Measurements from ENCODE around the gene RRM1. TPM values are rescaled to one million over a fixed set of nuclear protein-coding genes. Genes with fewer than 3 reads are reported as not detected.

The RRM1 gene
- total RNA-seq, 1 donor from 2014 or later: 166 TPM

GRCh38 chr11:4090258-4090657 lies 4.3 kb upstream of the RRM1 start:
- peak overlapping the region; percentile 86 for H3K27ac Mint-ChIP-seq
- peaks cover 75% of the 10 kb centered on the region for H3K4me1 Mint-ChIP-seq
- H3K36me3 Mint-ChIP-seq (ENCODE audit: low read depth): peaks cover 48% of the 10 kb centered on the region
- H3K4me3 Mint-ChIP-seq: peak overlapping the region; percentile 81
- peak; percentile 89 for DNase-seq
- H3K27me3 Mint-ChIP-seq: no peaks in the 10 kb centered on the region
- no peaks in the 10 kb centered on the region for H3K9me3 Mint-ChIP-seq
- intact Hi-C loops (cut with micrococcal nuclease): no loop called here

GRCh38 chr11:4092026-4092425 lies 2.6 kb upstream of the RRM1 start:
- intact Hi-C loops (cut with micrococcal nuclease): no loop called here
- H3K36me3 Mint-ChIP-seq (ENCODE audit: low read depth): peaks cover 50% of the 10 kb centered on the region
- H3K27me3 Mint-ChIP-seq: no peaks in the 10 kb centered on the region
- DNase-seq: peak; percentile 83
- H3K4me1 Mint-ChIP-seq: peaks cover 80% of the 10 kb centered on the region
- no peaks in the 10 kb centered on the region for H3K9me3 Mint-ChIP-seq
- H3K4me3 Mint-ChIP-seq: peak overlapping the region; percentile 81
- H3K27ac Mint-ChIP-seq: peak overlapping the region; percentile 89

GRCh38 chr11:4093519-4094347 lies 866 bp upstream of the RRM1 start:
- intact Hi-C loops (cut with micrococcal nuclease): loop anchor here (1.0 kb wide), 3 partner anchors 239 to 296 kb away; partner anchors contain the start of gene NUP98
- DNase-seq: no peak
- no peaks in the 10 kb centered on the region for H3K9me3 Mint-ChIP-seq

GRCh38 chr11:4095509-4096230 lies 1.1 kb downstream of the RRM1 start:
- Mint-ChIP-seq H3K9me3 (no peaks in the 10 kb centered on the region), H3K4me3 (peak overlapping the region; percentile 98), H3K4me1 (peaks cover 75% of the 10 kb centered on the region), H3K27ac (peak overlapping the region; percentile 97), H3K36me3 (ENCODE audit: low read depth) (peaks cover 47% of the 10 kb centered on the region), H3K27me3 (no peaks in the 10 kb centered on the region)
- intact Hi-C loops (cut with micrococcal nuclease): no loop called here
- peak; percentile 66 for DNase-seq

More at GRCh38 chr11:4093519-4094347, 866 bp upstream of the RRM1 start:
- Mint-ChIP-seq H3K4me1 (peaks cover 76% of the 10 kb centered on the region), H3K36me3 (ENCODE audit: low read depth) (peaks cover 44% of the 10 kb centered on the region), H3K4me3 (peak overlapping the region; percentile 98), H3K27me3 (no peaks in the 10 kb centered on the region), H3K27ac (peak overlapping the region; percentile 97)

GRCh38 chr11:4098026-4098621 lies 3.5 kb downstream of the RRM1 start:
- intact Hi-C loops (cut with micrococcal nuclease): no loop called here
- Mint-ChIP-seq H3K27me3 (no peaks in the 10 kb centered on the region), H3K9me3 (no peaks in the 10 kb centered on the region), H3K27ac (no peak overlapping the region), H3K4me1 (peaks cover 61% of the 10 kb centered on the region), H3K4me3 (no peak overlapping the region), H3K36me3 (ENCODE audit: low read depth) (peaks cover 49% of the 10 kb centered on the region)
- no peak for DNase-seq

- H3K4me1 Mint-ChIP-seq: peaks cover 41% of the 10 kb centered on the region
- peaks cover 59% of the 10 kb centered on the region for H3K36me3 Mint-ChIP-seq (ENCODE audit: low read depth)
- no peaks in the 10 kb centered on the region for H3K9me3 Mint-ChIP-seq
- intact Hi-C loops (cut with micrococcal nuclease): no loop called here
- H3K27me3 Mint-ChIP-seq: no peaks in the 10 kb centered on the region
- H3K4me3 Mint-ChIP-seq: no peak overlapping the region
- H3K27ac Mint-ChIP-seq: peak overlapping the region; percentile 18
- no peak for DNase-seq
These were observed 8.1 kb downstream of the RRM1 start for GRCh38 chr11:4102711-4103110.

- DNase-seq: no peak
- intact Hi-C loops (cut with micrococcal nuclease): no loop called here
- Mint-ChIP-seq H3K9me3 (no peaks in the 10 kb centered on the region), H3K27me3 (no peaks in the 10 kb centered on the region), H3K4me1 (peaks cover 43% of the 10 kb centered on the region), H3K27ac (no peak overlapping the region), H3K4me3 (no peak overlapping the region), H3K36me3 (ENCODE audit: low read depth) (peaks cover 62% of the 10 kb centered on the region)
These were observed 8.7 kb downstream of the RRM1 start for GRCh38 chr11:4103269-4103668.

GRCh38 chr11:4105916-4106315 lies 11.3 kb downstream of the RRM1 start:
- DNase-seq: no peak
- H3K36me3 Mint-ChIP-seq (ENCODE audit: low read depth): peaks cover 56% of the 10 kb centered on the region
- intact Hi-C loops (cut with micrococcal nuclease): no loop called here
- peaks cover 22% of the 10 kb centered on the region for H3K4me1 Mint-ChIP-seq
- H3K27ac Mint-ChIP-seq: no peak overlapping the region
- no peak overlapping the region for H3K4me3 Mint-ChIP-seq
- H3K9me3 Mint-ChIP-seq: no peaks in the 10 kb centered on the region
- H3K27me3 Mint-ChIP-seq: no peaks in the 10 kb centered on the region

GRCh38 chr11:4111834-4112233 lies 17.2 kb downstream of the RRM1 start:
- Mint-ChIP-seq H3K27ac (peak overlapping the region; percentile 21), H3K36me3 (ENCODE audit: low read depth) (peaks cover 56% of the 10 kb centered on the region), H3K4me1 (peaks cover 12% of the 10 kb centered on the region), H3K9me3 (no peaks in the 10 kb centered on the region), H3K27me3 (no peaks in the 10 kb centered on the region), H3K4me3 (no peak overlapping the region)
- no peak for DNase-seq
- intact Hi-C loops (cut with micrococcal nuclease): no loop called here

- peaks cover 57% of the 10 kb centered on the region for H3K36me3 Mint-ChIP-seq (ENCODE audit: low read depth)
- intact Hi-C loops (cut with micrococcal nuclease): no loop called here
- no peak overlapping the region for H3K27ac Mint-ChIP-seq
- no peak for DNase-seq
- H3K4me3 Mint-ChIP-seq: no peak overlapping the region
- no peaks in the 10 kb centered on the region for H3K27me3 Mint-ChIP-seq
- peaks cover 16% of the 10 kb centered on the region for H3K4me1 Mint-ChIP-seq
- H3K9me3 Mint-ChIP-seq: no peaks in the 10 kb centered on the region
These were observed 20.5 kb downstream of the RRM1 start for GRCh38 chr11:4115128-4115527.

GRCh38 chr11:4118107-4118506 lies 23.5 kb downstream of the RRM1 start:
- H3K4me1 Mint-ChIP-seq: peaks cover 15% of the 10 kb centered on the region
- no peaks in the 10 kb centered on the region for H3K27me3 Mint-ChIP-seq
- DNase-seq: no peak
- no peaks in the 10 kb centered on the region for H3K9me3 Mint-ChIP-seq
- H3K36me3 Mint-ChIP-seq (ENCODE audit: low read depth): peaks cover 59% of the 10 kb centered on the region
- peak overlapping the region; percentile 82 for H3K27ac Mint-ChIP-seq
- intact Hi-C loops (cut with micrococcal nuclease): no loop called here
- no peak overlapping the region for H3K4me3 Mint-ChIP-seq

- H3K27me3 Mint-ChIP-seq: no peaks in the 10 kb centered on the region
- H3K4me1 Mint-ChIP-seq: peaks cover 5% of the 10 kb centered on the region
- H3K9me3 Mint-ChIP-seq: no peaks in the 10 kb centered on the region
- H3K36me3 Mint-ChIP-seq (ENCODE audit: low read depth): peaks cover 72% of the 10 kb centered on the region
- DNase-seq: no peak
- intact Hi-C loops (cut with micrococcal nuclease): no loop called here
- no peak overlapping the region for H3K4me3 Mint-ChIP-seq
- H3K27ac Mint-ChIP-seq: no peak overlapping the region
These were observed 28.6 kb downstream of the RRM1 start for GRCh38 chr11:4123218-4123617.

GRCh38 chr11:4125141-4125540 lies 30.5 kb downstream of the RRM1 start:
- H3K27me3 Mint-ChIP-seq: no peaks in the 10 kb centered on the region
- intact Hi-C loops (cut with micrococcal nuclease): no loop called here
- peaks cover 2% of the 10 kb centered on the region for H3K4me1 Mint-ChIP-seq
- no peak overlapping the region for H3K27ac Mint-ChIP-seq
- H3K4me3 Mint-ChIP-seq: no peak overlapping the region
- H3K9me3 Mint-ChIP-seq: no peaks in the 10 kb centered on the region
- H3K36me3 Mint-ChIP-seq (ENCODE audit: low read depth): peaks cover 67% of the 10 kb centered on the region
- DNase-seq: no peak

GRCh38 chr11:4127357-4127756 lies 32.8 kb downstream of the RRM1 start:
- Mint-ChIP-seq H3K9me3 (no peaks in the 10 kb centered on the region), H3K27ac (no peak overlapping the region), H3K4me3 (no peak overlapping the region), H3K36me3 (ENCODE audit: low read depth) (peaks cover 64% of the 10 kb centered on the region), H3K4me1 (no peaks in the 10 kb centered on the region), H3K27me3 (no peaks in the 10 kb centered on the region)
- intact Hi-C loops (cut with micrococcal nuclease): no loop called here
- DNase-seq: no peak

Measured in activated CD4-positive, alpha-beta T cell treated with anti-CD3 and anti-CD28 coated beads, Interleukin-2, amount 10 ng/mL, durations not matched to agents 24 days and 14 days (primary cell).